Ishikawa (cell line): ENCODE results near the gene LMAN2.

Experiments
- CEBPB ChIP-seq: IDR thresholded peaks from 2 replicates; pipeline ENCODE4 v1.6.1; 2012
- CREB1 ChIP-seq: IDR thresholded peaks from 2 replicates; pipeline ENCODE4 v1.6.1; 2012; ENCODE audit warnings: low read depth
- EGR1 ChIP-seq: IDR thresholded peaks from 2 replicates; pipeline ENCODE4 v1.6.1; 2012
- EP300 ChIP-seq: IDR thresholded peaks from 2 replicates; pipeline ENCODE4 v1.6.1; 2012; ENCODE audit warnings: borderline replicate concordance
- FOXM1 ChIP-seq: IDR thresholded peaks from 2 replicates; pipeline ENCODE4 v1.6.1; 2012; ENCODE audit warnings: low read depth, borderline replicate concordance
- MAX ChIP-seq: IDR thresholded peaks from 2 replicates; pipeline ENCODE4 v1.6.1; 2012
- NFIC ChIP-seq: IDR thresholded peaks from 2 replicates; pipeline ENCODE4 v1.6.1; 2012
- RAD21 ChIP-seq: IDR thresholded peaks from 2 replicates; pipeline ENCODE4 v1.6.1; 2012; ENCODE audit warnings: low read depth
- REST ChIP-seq: IDR thresholded peaks from 2 replicates; pipeline ENCODE4 v1.6.1; 2012; ENCODE audit warnings: low read depth, mild to moderate bottlenecking
- TAF1 ChIP-seq: IDR thresholded peaks from 2 replicates; pipeline ENCODE4 v1.6.1; 2012; ENCODE audit warnings: low read depth, mild to moderate bottlenecking
- TCF12 ChIP-seq: IDR thresholded peaks from 2 replicates; pipeline ENCODE4 v1.6.1; 2012; ENCODE audit warnings: low read depth
- TEAD4 ChIP-seq: IDR thresholded peaks from 2 replicates; pipeline ENCODE4 v1.6.1; 2012
- YY1 ChIP-seq: IDR thresholded peaks from 2 replicates; pipeline ENCODE4 v1.6.1; 2012; ENCODE audit warnings: low read depth
- ZBTB7A ChIP-seq: IDR thresholded peaks from 2 replicates; pipeline ENCODE4 v1.6.1; 2012; ENCODE audit warnings: low read depth
- TF ChIP-seq, protein P1 (sequence below): IDR thresholded peaks from 2 replicates; pipeline ENCODE4 v1.6.1; 2012

The LMAN2 gene

DNA sequence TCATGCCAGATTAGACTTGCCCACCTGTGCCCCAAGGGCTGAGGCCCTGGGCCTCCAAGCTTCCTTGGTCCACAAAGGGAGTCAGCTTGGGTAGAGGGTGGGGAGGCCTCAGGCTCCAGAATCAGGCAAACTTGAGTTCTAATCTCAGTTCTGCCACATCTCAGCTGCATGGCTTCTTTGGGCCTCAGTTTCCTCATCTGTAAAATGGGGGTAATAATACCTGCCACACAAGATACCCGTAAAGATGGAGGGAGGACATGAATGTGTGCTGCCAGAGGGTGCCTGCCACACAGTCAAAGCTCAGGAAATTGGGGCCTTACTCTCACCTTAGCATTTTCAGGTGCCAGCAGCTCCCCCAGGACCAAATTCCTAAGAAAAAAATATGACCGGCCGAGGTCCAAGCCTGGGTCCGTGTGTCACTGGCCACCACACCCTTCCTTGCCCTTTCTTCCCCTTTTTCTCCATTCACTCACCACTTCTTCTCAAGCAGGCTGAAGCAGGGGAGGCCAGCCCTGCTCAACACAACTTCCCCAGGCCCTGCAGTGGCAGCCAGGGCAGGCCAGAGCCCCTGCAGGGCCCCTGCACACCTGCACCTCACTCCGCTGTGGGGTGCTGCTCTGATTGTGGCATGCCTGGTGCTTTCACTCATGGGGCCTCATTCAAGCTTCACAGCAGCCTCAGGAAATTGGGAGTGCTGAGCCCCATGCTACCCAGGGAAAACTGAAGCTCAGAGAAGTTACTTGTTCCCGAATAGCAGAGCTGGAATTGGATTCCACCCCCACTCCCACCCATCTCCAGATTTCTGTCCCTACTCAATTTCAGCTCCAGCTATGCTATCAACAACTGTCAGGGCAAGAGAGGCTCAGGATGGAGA, 10.2 kb upstream of the LMAN2 start:
- TF ChIP-seq REST (no peak), EP300 (no peak), CEBPB (no peak), ZBTB7A (no peak), NFIC (no peak), FOXM1 (no peak), TEAD4 (no peak), MAX (no peak), TAF1 (no peak), EGR1 (no peak), YY1 (no peak), TCF12 (no peak), RAD21 (no peak), CREB1 (no peak)
- TF ChIP-seq, protein P1, sequence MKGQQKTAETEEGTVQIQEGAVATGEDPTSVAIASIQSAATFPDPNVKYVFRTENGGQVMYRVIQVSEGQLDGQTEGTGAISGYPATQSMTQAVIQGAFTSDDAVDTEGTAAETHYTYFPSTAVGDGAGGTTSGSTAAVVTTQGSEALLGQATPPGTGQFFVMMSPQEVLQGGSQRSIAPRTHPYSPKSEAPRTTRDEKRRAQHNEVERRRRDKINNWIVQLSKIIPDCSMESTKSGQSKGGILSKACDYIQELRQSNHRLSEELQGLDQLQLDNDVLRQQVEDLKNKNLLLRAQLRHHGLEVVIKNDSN = no peak

DNA sequence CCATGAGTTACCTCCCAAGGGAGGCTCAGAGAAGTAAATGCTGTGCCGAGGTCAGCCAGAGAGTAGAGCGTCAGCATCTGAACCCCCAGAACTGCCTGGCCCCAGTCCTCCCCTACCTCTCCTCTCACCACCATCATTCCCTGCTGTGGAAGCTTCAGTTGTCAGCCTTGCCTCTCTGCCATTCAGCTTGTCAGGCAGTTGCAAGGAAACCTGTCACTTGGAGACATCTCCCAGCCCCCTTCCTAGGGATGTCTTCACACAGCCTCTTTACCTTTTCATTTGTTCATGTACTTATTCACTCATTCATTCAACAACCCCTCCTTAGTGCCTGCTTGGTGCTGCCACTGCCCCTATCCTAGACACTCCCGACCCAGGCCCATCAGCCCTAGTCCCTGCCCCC, 8.4 kb upstream of the LMAN2 start:
- no peak for TF ChIP-seq TEAD4
- no peak for TF ChIP-seq EGR1
- TF ChIP-seq, protein P1 = no peak

DNA sequence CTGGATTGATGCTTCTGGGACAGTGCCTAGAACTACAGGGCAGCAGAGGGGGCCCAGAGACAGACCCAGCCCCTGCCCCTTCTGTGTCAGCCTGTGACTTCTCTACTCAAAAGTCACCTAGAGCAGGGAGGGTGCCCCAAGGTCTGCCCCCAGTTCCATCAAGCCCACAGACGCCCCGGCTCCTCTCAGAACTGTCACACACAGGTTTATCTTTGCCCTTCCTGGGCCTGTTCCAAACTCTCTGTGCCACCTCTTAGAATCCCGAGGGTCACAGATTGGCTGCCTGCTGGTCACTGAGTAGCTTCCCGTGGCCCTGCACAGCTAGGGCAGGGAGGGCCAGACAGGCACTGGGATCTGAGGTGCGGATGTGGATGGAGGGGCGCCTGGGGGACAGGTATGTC, 8.0 kb upstream of the LMAN2 start:
- TF ChIP-seq ZBTB7A (no peak), REST (no peak), YY1 (no peak), FOXM1 (no peak), MAX (no peak)
- TF ChIP-seq, protein P1 = no peak

DNA sequence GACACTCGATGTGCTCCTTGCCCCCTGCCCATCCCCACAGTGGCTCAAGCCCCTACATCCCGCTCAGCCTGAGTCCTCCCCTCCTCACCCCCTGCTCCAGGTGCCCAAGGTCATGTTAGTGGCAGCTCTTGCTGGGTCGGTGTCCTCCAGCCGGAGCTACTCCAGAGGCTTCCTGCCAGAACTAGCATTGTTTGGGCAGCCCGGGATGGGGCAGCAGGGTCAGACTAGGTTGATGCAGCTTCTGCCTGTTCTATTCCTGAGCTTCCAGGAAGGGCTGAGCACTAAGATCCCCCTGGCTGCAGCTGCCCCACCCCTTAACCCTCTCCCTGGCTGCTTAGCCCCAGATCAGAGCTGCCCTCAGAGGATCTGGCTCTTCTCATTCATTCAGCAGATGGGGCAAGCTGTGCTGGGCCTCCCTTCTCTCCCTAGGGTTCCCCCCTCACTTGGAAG, 6.9 kb upstream of the LMAN2 start:
- no peak for TF ChIP-seq TEAD4
- TF ChIP-seq CEBPB = no peak
- no peak for TF ChIP-seq ZBTB7A
- TF ChIP-seq, protein P1 = no peak
- TF ChIP-seq MAX = no peak
- TF ChIP-seq EP300 = no peak
- TF ChIP-seq RAD21 = no peak

- TF ChIP-seq, protein P1 = no peak
- TF ChIP-seq FOXM1 (no peak), NFIC (no peak), ZBTB7A (no peak), REST (no peak), TEAD4 (no peak), CEBPB (no peak), YY1 (no peak)
These were observed 6.2 kb upstream of the LMAN2 start, which contains the start of gene RGS14 for GRCh38 chr5:177357459-177358351. RGS14 (plus strand) TSS chr5:177357924; CDS start chr5:177358025, 101 bp downstream.
